ENCODE results near the gene ZNF516. TPM values are rescaled to one million over a fixed set of nuclear protein-coding genes. Genes with fewer than 3 reads are reported as not detected.
A peak's percentile ranks its signal among the peaks of the same experiment; 100 is the strongest.

ZNF516 gene
- total RNA-seq, 3 donors from 2014 or later (not counting 1 experiment from before 2014, with no cell fraction given): 49.1 to 60.0 (median 52.4) TPM

- H3K4me3 Mint-ChIP-seq: no peak overlapping the region
- H3K4me3 ChIP-seq (ENCODE audit: low read length): no peak overlapping the region
- no peak for TF ChIP-seq CTCF (IDR thresholded peaks at IDR 0.05)
- H3K27me3 Mint-ChIP-seq (ENCODE audit: low read depth in 2 of 2): peaks cover 0 to 1% of the 10 kb centered on the region in 2 donors
- ATAC-seq: no peak
- no peak for DNase-seq
- H3K4me1 ChIP-seq (ENCODE audit: control insufficient read depth, insufficient read depth, low read length): no peaks in the 10 kb centered on the region
- no peaks in the 10 kb centered on the region for H3K36me3 Mint-ChIP-seq
- H3K9me3 Mint-ChIP-seq: peaks cover 0 to 2% of the 10 kb centered on the region in 2 donors
- WGBS (ENCODE audit: insufficient coverage): 69% methylated on average over 1 of the region's 1 CpG
- H3K4me1 Mint-ChIP-seq: peaks cover 5 to 8% of the 10 kb centered on the region in 2 donors
- intact Hi-C loops (cut with micrococcal nuclease): no loop called here
- H3K9me3 ChIP-seq (ENCODE audit: control insufficient read depth, insufficient read depth, low read length): no peaks in the 10 kb centered on the region
- peak overlapping the region in 1 of 2 donors; percentile 17 for H3K27ac Mint-ChIP-seq
- no peak overlapping the region for H3K27ac ChIP-seq (ENCODE audit: low read length)
- H3K27me3 ChIP-seq (ENCODE audit: control insufficient read depth, insufficient read depth, low read length): no peaks in the 10 kb centered on the region
- peaks cover 5% of the 10 kb centered on the region for H3K36me3 ChIP-seq (ENCODE audit: control insufficient read depth, insufficient read depth, low read length)
Measured at GRCh38 chr18:76354348-76354747, 140.7 kb downstream of the ZNF516 start.

- ATAC-seq: no peak
- WGBS (ENCODE audit: insufficient coverage): 88% methylated on average over 2 of the region's 3 CpGs
- no peak for TF ChIP-seq CTCF (IDR thresholded peaks at IDR 0.05)
- H3K27ac Mint-ChIP-seq: no peak overlapping the region
- Histone ChIP-seq H3K9me3 (ENCODE audit: control insufficient read depth, insufficient read depth, low read length) (no peaks in the 10 kb centered on the region), H3K36me3 (ENCODE audit: control insufficient read depth, insufficient read depth, low read length) (peaks cover 2% of the 10 kb centered on the region), H3K27ac (ENCODE audit: low read length) (no peak overlapping the region), H3K27me3 (ENCODE audit: control insufficient read depth, insufficient read depth, low read length) (no peaks in the 10 kb centered on the region), H3K4me1 (ENCODE audit: control insufficient read depth, insufficient read depth, low read length) (peaks cover 4% of the 10 kb centered on the region), H3K4me3 (ENCODE audit: low read length) (no peak overlapping the region)
- H3K4me1 Mint-ChIP-seq: peaks cover 8 to 9% of the 10 kb centered on the region in 2 donors
- H3K36me3 Mint-ChIP-seq: no peaks in the 10 kb centered on the region
- peaks cover 3 to 8% of the 10 kb centered on the region in 2 donors for H3K27me3 Mint-ChIP-seq (ENCODE audit: low read depth in 2 of 2)
- no peak overlapping the region for H3K4me3 Mint-ChIP-seq
- DNase-seq: no peak
- H3K9me3 Mint-ChIP-seq: peaks cover 0 to 2% of the 10 kb centered on the region in 2 donors
- intact Hi-C loops (cut with micrococcal nuclease): no loop called here
Measured at GRCh38 chr18:76353500-76353899, 141.5 kb downstream of the ZNF516 start.

- Mint-ChIP-seq H3K4me3 (no peak overlapping the region), H3K27ac (no peak overlapping the region), H3K27me3 (ENCODE audit: low read depth in 2 of 2) (peaks cover 3 to 8% of the 10 kb centered on the region in 2 donors), H3K36me3 (no peaks in the 10 kb centered on the region), H3K4me1 (peaks cover 8 to 9% of the 10 kb centered on the region in 2 donors), H3K9me3 (peaks cover 0 to 2% of the 10 kb centered on the region in 2 donors)
- no peak for TF ChIP-seq CTCF (IDR thresholded peaks at IDR 0.05)
- Histone ChIP-seq H3K36me3 (ENCODE audit: control insufficient read depth, insufficient read depth, low read length) (peaks cover 2% of the 10 kb centered on the region), H3K4me1 (ENCODE audit: control insufficient read depth, insufficient read depth, low read length) (peaks cover 4% of the 10 kb centered on the region), H3K27me3 (ENCODE audit: control insufficient read depth, insufficient read depth, low read length) (no peaks in the 10 kb centered on the region), H3K4me3 (ENCODE audit: low read length) (no peak overlapping the region), H3K27ac (ENCODE audit: low read length) (no peak overlapping the region), H3K9me3 (ENCODE audit: control insufficient read depth, insufficient read depth, low read length) (no peaks in the 10 kb centered on the region)
- intact Hi-C loops (cut with micrococcal nuclease): no loop called here
- WGBS (ENCODE audit: insufficient coverage): 91% methylated on average over 7 of the region's 7 CpGs
- DNase-seq (no peak), ATAC-seq (no peak)
Measured at GRCh38 chr18:76353046-76353445, 142.0 kb downstream of the ZNF516 start.

DNA sequence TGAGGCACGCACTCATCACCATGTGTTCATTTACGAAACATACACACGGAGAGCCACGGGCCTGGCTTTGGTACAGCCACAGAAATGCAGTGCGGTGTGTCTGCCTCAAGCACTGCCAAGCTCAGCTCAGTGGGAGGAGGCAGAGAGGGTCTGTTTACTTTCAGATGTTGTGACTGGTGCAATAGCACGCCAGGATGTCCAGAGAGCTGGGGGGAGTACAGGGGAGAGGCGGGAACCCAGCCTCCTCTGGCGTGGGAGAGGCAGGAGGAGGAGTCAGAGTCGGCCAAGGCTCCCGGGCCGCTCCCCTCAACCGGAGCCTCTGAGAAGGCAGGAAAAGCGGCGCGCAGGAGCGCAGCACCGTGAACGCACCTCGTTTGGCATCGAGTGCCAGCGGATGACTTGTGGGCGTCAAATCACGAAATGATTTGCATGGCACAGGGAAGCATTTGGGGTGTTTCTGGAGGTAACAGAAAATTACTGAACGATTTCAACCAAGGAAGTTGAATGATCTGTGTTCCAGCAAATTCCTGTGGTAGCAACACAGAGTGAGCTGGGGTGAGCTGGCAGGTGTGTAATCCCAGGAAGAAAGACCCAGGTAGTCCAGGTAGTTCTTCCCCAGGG is 143.0 kb downstream of the ZNF516 start:
- ATAC-seq (no peak), DNase-seq (no peak)
- no peak overlapping the region for H3K27ac ChIP-seq (ENCODE audit: low read length)
- H3K36me3 ChIP-seq (ENCODE audit: control insufficient read depth, insufficient read depth, low read length): no peaks in the 10 kb centered on the region
- peaks cover 8 to 9% of the 10 kb centered on the region in 2 donors for H3K4me1 Mint-ChIP-seq
- H3K9me3 ChIP-seq (ENCODE audit: control insufficient read depth, insufficient read depth, low read length): no peaks in the 10 kb centered on the region
- no peaks in the 10 kb centered on the region for H3K36me3 Mint-ChIP-seq
- H3K27me3 Mint-ChIP-seq (ENCODE audit: low read depth in 2 of 2): peaks cover 3 to 8% of the 10 kb centered on the region in 2 donors
- 73% methylated on average over 24 of the region's 24 CpGs for WGBS (ENCODE audit: insufficient coverage)
- H3K27me3 ChIP-seq (ENCODE audit: control insufficient read depth, insufficient read depth, low read length): no peaks in the 10 kb centered on the region
- H3K4me3 Mint-ChIP-seq: no peak overlapping the region
- H3K9me3 Mint-ChIP-seq: peaks cover 0 to 2% of the 10 kb centered on the region in 2 donors
- no peak overlapping the region for H3K27ac Mint-ChIP-seq
- H3K4me3 ChIP-seq (ENCODE audit: low read length): no peak overlapping the region
- no peak for TF ChIP-seq CTCF (IDR thresholded peaks at IDR 0.05)
- intact Hi-C loops (cut with micrococcal nuclease): no loop called here
- peaks cover 4% of the 10 kb centered on the region for H3K4me1 ChIP-seq (ENCODE audit: control insufficient read depth, insufficient read depth, low read length)
